HEK293 (cell line): Measurements from ENCODE around the gene CEBPA.

ENCODE experiments used
- CTCF ChIA-PET: fragments of 350-600 bp; formaldehyde crosslinking; extraction: SDS; loops from one replicate; lab custom pipeline; 2021; ENCODE audit warnings: antibody characterized with exemption; lab: Yijun Ruan, JAX
- POLR2A ChIA-PET: fragments of 300-600 bp; formaldehyde crosslinking; extraction: SDS; loops from one replicate; lab custom pipeline; 2020; ENCODE audit warnings: antibody characterized with exemption, inconsistent platforms; lab: Yijun Ruan, JAX
- H3K27ac ChIP-seq: fragments of 200-500 bp; sonication (Bioruptor generic); 2 replicates; pipeline ENCODE4 v1.5.1; 2014; ENCODE audit warnings: low read depth, low read length, control low read depth, inconsistent platforms; ENCODE audit errors: extremely low read depth
- H3K36me3 ChIP-seq, 2 experiments: fragments of 200-500 bp in 1 of 2; sonication (Bioruptor generic) in 1 of 2; 1 replicate in 1 of 2; 2 replicates in 1 of 2; pipeline ENCODE4 v1.5.1; 2014 to 2017; ENCODE audit warnings: inconsistent platforms in 2 of 2, low read length in 2 of 2; ENCODE audit not compliant: control insufficient read depth in 2 of 2, insufficient read depth in 1 of 2
- H3K4me1 ChIP-seq: fragments of 200-500 bp; sonication (Bioruptor generic); 2 replicates; pipeline ENCODE4 v1.5.1; 2014; ENCODE audit warnings: mild to moderate bottlenecking, low read length, inconsistent platforms; ENCODE audit not compliant: control insufficient read depth, insufficient read depth
- H3K4me3 ChIP-seq: 2 replicates; pipeline ENCODE4 v1.5.1; 2011; ENCODE audit warnings: low read depth, mild to moderate bottlenecking, control low read depth, low read length, moderate library complexity
- H3K9me3 ChIP-seq: fragments of 200-500 bp; sonication (Bioruptor generic); 2 replicates; pipeline ENCODE4 v1.5.1; 2014; ENCODE audit warnings: low read depth, low read length, inconsistent platforms; ENCODE audit not compliant: control insufficient read depth, insufficient read depth
- EGR2 ChIP-seq: fragments of 450-650 bp; formaldehyde crosslinking; IDR thresholded peaks from 2 replicates; pipeline ENCODE4 v1.5.1; 2016; ENCODE audit warnings: low read depth, missing biosample characterization, missing genetic modification characterization
- KLF1 ChIP-seq: fragments of 450-650 bp; formaldehyde crosslinking; IDR thresholded peaks from 2 replicates; pipeline ENCODE4 v1.5.1; 2016; ENCODE audit warnings: missing biosample characterization, missing genetic modification characterization
- KLF7 ChIP-seq: fragments of 450-650 bp; formaldehyde crosslinking; IDR thresholded peaks from 2 replicates; pipeline ENCODE4 v1.5.1; 2016; ENCODE audit warnings: missing biosample characterization, missing genetic modification characterization, borderline replicate concordance
- SCRT1 ChIP-seq: fragments of 450-650 bp; formaldehyde crosslinking; IDR thresholded peaks from 2 replicates; pipeline ENCODE4 v1.5.1; 2016; ENCODE audit warnings: missing biosample characterization, missing genetic modification characterization, borderline replicate concordance
- TRIM28 ChIP-seq: IDR thresholded peaks from 2 replicates; pipeline ENCODE4 v1.6.1; 2011; ENCODE audit warnings: low read length, control low read depth, borderline replicate concordance
- ZEB2 ChIP-seq: fragments of 450-650 bp; formaldehyde crosslinking; IDR thresholded peaks from 2 replicates; pipeline ENCODE4 v1.5.1; 2016; ENCODE audit warnings: missing biosample characterization, missing genetic modification characterization
- ZFHX2 ChIP-seq: fragments of 450-650 bp; formaldehyde crosslinking; conservative IDR thresholded peaks from 2 replicates; pipeline ENCODE4 v1.5.1; 2016; ENCODE audit warnings: missing biosample characterization, missing genetic modification characterization
- ZIC2 ChIP-seq: fragments of 450-650 bp; formaldehyde crosslinking; IDR thresholded peaks from 2 replicates; pipeline ENCODE4 v1.5.1; 2016; ENCODE audit warnings: missing biosample characterization, missing genetic modification characterization
- ZNF174 ChIP-seq: fragments of 450-650 bp; formaldehyde crosslinking; IDR thresholded peaks from 2 replicates; pipeline ENCODE4 v1.5.0; 2017; ENCODE audit warnings: missing biosample characterization, mild to moderate bottlenecking, missing genetic modification characterization
- ZNF202 ChIP-seq: fragments of 450-650 bp; formaldehyde crosslinking; IDR thresholded peaks from 2 replicates; pipeline ENCODE4 v1.5.1; 2016; ENCODE audit warnings: missing biosample characterization, missing genetic modification characterization, borderline replicate concordance
- ZNF266 ChIP-seq: fragments of 450-650 bp; formaldehyde crosslinking; IDR thresholded peaks from 2 replicates; pipeline ENCODE4 v1.5.1; 2016; ENCODE audit warnings: missing biosample characterization, missing genetic modification characterization, low read depth
- ZNF416 ChIP-seq: fragments of 450-650 bp; formaldehyde crosslinking; IDR thresholded peaks from 2 replicates; pipeline ENCODE4 v1.5.1; 2016; ENCODE audit warnings: missing biosample characterization, missing genetic modification characterization
- ZNF473 ChIP-seq: fragments of 450-650 bp; formaldehyde crosslinking; IDR thresholded peaks from 2 replicates; pipeline ENCODE4 v1.5.1; 2017; ENCODE audit warnings: missing biosample characterization, missing genetic modification characterization
- ZNF530 ChIP-seq: fragments of 450-650 bp; formaldehyde crosslinking; IDR thresholded peaks from 2 replicates; pipeline ENCODE4 v1.5.1; 2016; ENCODE audit warnings: low read depth, missing biosample characterization, missing genetic modification characterization
- ZNF561 ChIP-seq: fragments of 450-650 bp; IDR thresholded peaks from 2 replicates; pipeline ENCODE4 v1.5.1; 2018; ENCODE audit warnings: missing biosample characterization, missing genetic modification characterization, borderline replicate concordance
- ZNF621 ChIP-seq: fragments of 450-650 bp; formaldehyde crosslinking; IDR thresholded peaks from 2 replicates; pipeline ENCODE4 v1.5.1; 2017; ENCODE audit warnings: missing biosample characterization, missing genetic modification characterization
- ZNF624 ChIP-seq: fragments of 450-650 bp; formaldehyde crosslinking; IDR thresholded peaks from 2 replicates; pipeline ENCODE4 v1.5.1; 2017; ENCODE audit warnings: missing biosample characterization, missing genetic modification characterization
- ZNF830 ChIP-seq: fragments of 450-650 bp; IDR thresholded peaks from 2 replicates; pipeline ENCODE4 v1.5.0; 2018; ENCODE audit warnings: missing biosample characterization, missing genetic modification characterization, low read depth, mild to moderate bottlenecking, moderate library complexity
- TF ChIP-seq, protein P1 (sequence below): fragments of 450-650 bp; formaldehyde crosslinking; IDR thresholded peaks from 2 replicates; pipeline ENCODE4 v1.5.1; 2016; ENCODE audit warnings: missing biosample characterization, missing genetic modification characterization
- TF ChIP-seq, protein P2 (sequence below): fragments of 450-650 bp; formaldehyde crosslinking; IDR thresholded peaks from 2 replicates; pipeline ENCODE4 v1.5.1; 2016; ENCODE audit warnings: missing biosample characterization, missing genetic modification characterization
- TF ChIP-seq, protein P3 (sequence below): fragments of 450-650 bp; formaldehyde crosslinking; optimal IDR thresholded peaks from 2 replicates; pipeline ENCODE3; 2016; ENCODE audit warnings: missing biosample characterization, mild to moderate bottlenecking, missing genetic modification characterization
- TF ChIP-seq, protein P4 (sequence below): fragments of 450-650 bp; formaldehyde crosslinking; IDR thresholded peaks from 2 replicates; pipeline ENCODE4 v1.5.1; 2016; ENCODE audit warnings: missing biosample characterization, missing genetic modification characterization, low read depth

Gene CEBPA

DNA sequence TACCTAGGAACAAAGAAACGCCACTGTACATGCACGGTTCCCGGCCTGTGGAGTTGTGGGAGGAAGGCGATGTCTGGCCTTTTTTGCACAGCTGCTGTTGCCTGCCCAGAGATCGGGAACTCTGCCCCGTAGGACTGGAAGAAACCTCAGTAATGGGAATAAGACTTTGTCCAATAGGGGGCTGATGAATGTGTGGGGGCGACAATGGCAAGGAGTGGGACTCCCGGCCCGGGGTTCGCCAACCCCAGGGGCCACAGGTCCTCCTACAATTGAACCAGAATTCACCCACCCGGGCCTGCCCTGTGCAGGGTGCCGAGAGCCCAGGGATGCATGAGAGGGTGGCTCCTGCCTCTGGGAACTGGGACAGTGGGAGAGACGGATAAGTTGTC is 2.0 kb upstream of the CEBPA start:
- Histone ChIP-seq H3K4me1 (peaks cover 54% of the 10 kb centered on the region), H3K9me3 (no peaks in the 10 kb centered on the region), H3K4me3 (no peak overlapping the region), H3K27ac (peak overlapping the region; percentile 40; the same call in 1 of the 2 replicates), H3K36me3 (no peaks in the 10 kb centered on the region)
- TF ChIP-seq ZNF473 (tag by site-specific recombination) (no peak), ZNF416 (no peak), ZNF621 (tag by site-specific recombination) (no peak), ZEB2 (tag by site-specific recombination) (no peak), ZNF624 (no peak), ZNF830 (no peak), EGR2 (tag by site-specific recombination) (0 out of 2 replicates have a peak, but pooled peaks have one; percentile 30), ZNF530 (tag by site-specific recombination) (no peak), KLF7 (tag by site-specific recombination) (no peak), ZNF266 (tag by site-specific recombination) (no peak), ZNF561 (no peak), ZFHX2 (tag by site-specific recombination) (peak; percentile 61; the same call in 1 of the 2 replicates), ZNF174 (tag by site-specific recombination) (no peak), TRIM28 (no peak), SCRT1 (tag by site-specific recombination) (0 out of 2 replicates have a peak, but pooled peaks have one; percentile 8), ZIC2 (no peak)
- TF ChIP-seq, protein P1, sequence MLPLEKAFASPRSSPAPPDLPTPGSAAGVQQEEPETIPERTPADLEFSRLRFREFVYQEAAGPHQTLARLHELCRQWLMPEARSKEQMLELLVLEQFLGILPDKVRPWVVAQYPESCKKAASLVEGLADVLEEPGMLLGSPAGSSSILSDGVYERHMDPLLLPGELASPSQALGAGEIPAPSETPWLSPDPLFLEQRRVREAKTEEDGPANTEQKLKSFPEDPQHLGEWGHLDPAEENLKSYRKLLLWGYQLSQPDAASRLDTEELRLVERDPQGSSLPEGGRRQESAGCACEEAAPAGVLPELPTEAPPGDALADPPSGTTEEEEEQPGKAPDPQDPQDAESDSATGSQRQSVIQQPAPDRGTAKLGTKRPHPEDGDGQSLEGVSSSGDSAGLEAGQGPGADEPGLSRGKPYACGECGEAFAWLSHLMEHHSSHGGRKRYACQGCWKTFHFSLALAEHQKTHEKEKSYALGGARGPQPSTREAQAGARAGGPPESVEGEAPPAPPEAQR (tag by site-specific recombination): no peak
- TF ChIP-seq, protein P2, sequence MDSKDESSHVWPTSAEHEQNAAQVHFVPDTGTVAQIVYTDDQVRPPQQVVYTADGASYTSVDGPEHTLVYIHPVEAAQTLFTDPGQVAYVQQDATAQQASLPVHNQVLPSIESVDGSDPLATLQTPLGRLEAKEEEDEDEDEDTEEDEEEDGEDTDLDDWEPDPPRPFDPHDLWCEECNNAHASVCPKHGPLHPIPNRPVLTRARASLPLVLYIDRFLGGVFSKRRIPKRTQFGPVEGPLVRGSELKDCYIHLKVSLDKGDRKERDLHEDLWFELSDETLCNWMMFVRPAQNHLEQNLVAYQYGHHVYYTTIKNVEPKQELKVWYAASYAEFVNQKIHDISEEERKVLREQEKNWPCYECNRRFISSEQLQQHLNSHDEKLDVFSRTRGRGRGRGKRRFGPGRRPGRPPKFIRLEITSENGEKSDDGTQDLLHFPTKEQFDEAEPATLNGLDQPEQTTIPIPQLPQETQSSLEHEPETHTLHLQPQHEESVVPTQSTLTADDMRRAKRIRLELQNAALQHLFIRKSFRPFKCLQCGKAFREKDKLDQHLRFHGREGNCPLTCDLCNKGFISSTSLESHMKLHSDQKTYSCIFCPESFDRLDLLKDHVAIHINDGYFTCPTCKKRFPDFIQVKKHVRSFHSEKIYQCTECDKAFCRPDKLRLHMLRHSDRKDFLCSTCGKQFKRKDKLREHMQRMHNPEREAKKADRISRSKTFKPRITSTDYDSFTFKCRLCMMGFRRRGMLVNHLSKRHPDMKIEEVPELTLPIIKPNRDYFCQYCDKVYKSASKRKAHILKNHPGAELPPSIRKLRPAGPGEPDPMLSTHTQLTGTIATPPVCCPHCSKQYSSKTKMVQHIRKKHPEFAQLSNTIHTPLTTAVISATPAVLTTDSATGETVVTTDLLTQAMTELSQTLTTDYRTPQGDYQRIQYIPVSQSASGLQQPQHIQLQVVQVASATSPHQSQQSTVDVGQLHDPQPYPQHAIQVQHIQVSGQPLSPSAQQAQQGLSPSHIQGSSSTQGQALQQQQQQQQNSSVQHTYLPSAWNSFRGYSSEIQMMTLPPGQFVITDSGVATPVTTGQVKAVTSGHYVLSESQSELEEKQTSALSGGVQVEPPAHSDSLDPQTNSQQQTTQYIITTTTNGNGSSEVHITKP (tag by site-specific recombination): no peak
- TF ChIP-seq, protein P3, sequence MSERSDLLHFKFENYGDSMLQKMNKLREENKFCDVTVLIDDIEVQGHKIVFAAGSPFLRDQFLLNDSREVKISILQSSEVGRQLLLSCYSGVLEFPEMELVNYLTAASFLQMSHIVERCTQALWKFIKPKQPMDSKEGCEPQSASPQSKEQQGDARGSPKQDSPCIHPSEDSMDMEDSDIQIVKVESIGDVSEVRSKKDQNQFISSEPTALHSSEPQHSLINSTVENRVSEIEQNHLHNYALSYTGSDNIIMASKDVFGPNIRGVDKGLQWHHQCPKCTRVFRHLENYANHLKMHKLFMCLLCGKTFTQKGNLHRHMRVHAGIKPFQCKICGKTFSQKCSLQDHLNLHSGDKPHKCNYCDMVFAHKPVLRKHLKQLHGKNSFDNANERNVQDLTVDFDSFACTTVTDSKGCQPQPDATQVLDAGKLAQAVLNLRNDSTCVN (tag by site-specific recombination): no peak
- CTCF ChIA-PET: interaction anchor here (0.6 to 2.6 kb wide), 7 partner anchors 7 to 528 kb away, joined by 3 to 24 read pairs (median 3); no protein-coding TSS in a partner anchor
- POLR2A ChIA-PET: no interaction called here

DNA sequence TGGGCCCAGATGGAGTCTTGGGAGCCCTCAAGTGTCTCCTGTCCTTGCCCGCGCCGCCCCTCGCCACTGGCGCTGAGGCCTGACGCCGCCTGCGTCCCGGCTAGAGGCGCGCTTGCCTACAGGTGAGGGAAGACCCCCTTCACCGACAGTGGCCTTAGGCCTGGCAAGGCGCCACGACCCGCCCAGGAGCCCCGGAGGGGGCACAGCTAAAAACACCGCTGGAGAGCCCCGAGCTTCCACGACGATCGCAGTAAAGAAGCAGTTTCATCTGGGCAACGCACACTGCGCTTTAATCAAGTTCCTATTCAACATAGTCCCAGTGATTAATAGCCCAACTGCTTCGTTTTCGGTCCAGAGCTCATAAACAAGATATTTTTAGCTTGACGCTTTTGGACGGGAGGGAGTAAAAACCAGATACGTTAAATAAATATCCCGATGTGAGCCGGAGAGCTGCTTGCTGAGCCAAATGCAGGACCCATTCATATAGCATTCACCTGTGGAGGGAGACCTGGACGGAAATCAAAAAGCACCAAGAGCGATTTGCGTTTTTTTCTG is 1.5 kb upstream of the CEBPA start:
- POLR2A ChIA-PET: interaction anchor here (0.6 to 2.2 kb wide), 5 partner anchors 39 to 80 kb away, joined by 3 to 49 read pairs (median 4); partner anchors contain the start of gene CEBPG

More for the DNA sequence above, 1.5 kb upstream of the CEBPA start:
- H3K4me3 ChIP-seq: no peak overlapping the region
- peaks cover 59% of the 10 kb centered on the region for H3K4me1 ChIP-seq
- no peaks in the 10 kb centered on the region for H3K9me3 ChIP-seq
- peak overlapping the region; percentile 98; the same call in 1 of the 2 replicates for H3K27ac ChIP-seq
- CTCF ChIA-PET: interaction anchor here (0.6 to 2.6 kb wide), 11 partner anchors 8 to 528 kb away, joined by 3 to 24 read pairs (median 3); no protein-coding TSS in a partner anchor
- TF ChIP-seq KLF1 (no peak), ZNF202 (tag by site-specific recombination) (0 out of 2 replicates have a peak, but pooled peaks have one; percentile 2)
- TF ChIP-seq, protein P4, sequence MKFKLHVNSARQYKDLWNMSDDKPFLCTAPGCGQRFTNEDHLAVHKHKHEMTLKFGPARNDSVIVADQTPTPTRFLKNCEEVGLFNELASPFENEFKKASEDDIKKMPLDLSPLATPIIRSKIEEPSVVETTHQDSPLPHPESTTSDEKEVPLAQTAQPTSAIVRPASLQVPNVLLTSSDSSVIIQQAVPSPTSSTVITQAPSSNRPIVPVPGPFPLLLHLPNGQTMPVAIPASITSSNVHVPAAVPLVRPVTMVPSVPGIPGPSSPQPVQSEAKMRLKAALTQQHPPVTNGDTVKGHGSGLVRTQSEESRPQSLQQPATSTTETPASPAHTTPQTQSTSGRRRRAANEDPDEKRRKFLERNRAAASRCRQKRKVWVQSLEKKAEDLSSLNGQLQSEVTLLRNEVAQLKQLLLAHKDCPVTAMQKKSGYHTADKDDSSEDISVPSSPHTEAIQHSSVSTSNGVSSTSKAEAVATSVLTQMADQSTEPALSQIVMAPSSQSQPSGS (tag by site-specific recombination): no peak
- no peaks in the 10 kb centered on the region for H3K36me3 ChIP-seq
